Stimulated activated CD8-positive, alpha-beta memory T cell treated with anti-CD3 and anti-CD28 coated beads, Interleukin-15, amount 100 ng/mL, for 24 hours (primary cell): ENCODE measurements around the gene NOXA1.

Experiments
- DNase-seq: peaks from one replicate; pipeline ENCODE4 v3.0.0-alpha.2; 2020; ENCODE audit warnings: low read depth

Gene NOXA1

GRCh38 chr9:137454597-137455358 lies 31.6 kb downstream of the NOXA1 start:
- DNase-seq, result no peak

- DNase-seq, result no peak
These were observed 32.3 kb downstream of the NOXA1 start for GRCh38 chr9:137455359-137455991.

GRCh38 chr9:137456061-137456863 lies 33.1 kb downstream of the NOXA1 start:
- DNase-seq, result no peak

DNA sequence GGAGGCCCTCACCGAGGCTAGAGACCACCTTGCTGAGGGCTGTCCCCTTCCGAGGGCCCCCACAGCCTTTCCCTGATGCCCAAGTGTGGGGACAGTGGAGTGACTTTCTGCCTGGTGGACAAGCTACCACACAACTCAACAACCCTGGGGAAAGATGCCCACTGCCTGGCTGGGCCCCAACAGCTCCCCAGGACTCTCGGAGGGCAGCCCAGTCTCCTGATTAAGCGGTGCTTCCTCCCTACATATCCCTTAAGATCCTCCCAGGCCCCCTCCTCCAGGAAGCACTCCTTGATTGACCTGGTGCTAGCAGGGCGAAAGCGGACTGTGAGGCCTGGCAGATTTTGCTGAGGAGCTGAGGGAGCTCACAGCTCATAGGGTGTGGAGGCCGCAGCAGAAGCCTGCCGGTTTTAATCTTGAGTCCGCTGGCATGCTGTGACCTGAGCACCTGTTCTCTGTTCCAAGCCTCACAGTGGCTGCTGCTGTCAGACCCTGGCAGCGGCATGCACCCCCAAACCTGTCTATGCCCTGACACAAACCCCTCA lies 33.7 kb downstream of the NOXA1 start:
- no peak for DNase-seq

DNA sequence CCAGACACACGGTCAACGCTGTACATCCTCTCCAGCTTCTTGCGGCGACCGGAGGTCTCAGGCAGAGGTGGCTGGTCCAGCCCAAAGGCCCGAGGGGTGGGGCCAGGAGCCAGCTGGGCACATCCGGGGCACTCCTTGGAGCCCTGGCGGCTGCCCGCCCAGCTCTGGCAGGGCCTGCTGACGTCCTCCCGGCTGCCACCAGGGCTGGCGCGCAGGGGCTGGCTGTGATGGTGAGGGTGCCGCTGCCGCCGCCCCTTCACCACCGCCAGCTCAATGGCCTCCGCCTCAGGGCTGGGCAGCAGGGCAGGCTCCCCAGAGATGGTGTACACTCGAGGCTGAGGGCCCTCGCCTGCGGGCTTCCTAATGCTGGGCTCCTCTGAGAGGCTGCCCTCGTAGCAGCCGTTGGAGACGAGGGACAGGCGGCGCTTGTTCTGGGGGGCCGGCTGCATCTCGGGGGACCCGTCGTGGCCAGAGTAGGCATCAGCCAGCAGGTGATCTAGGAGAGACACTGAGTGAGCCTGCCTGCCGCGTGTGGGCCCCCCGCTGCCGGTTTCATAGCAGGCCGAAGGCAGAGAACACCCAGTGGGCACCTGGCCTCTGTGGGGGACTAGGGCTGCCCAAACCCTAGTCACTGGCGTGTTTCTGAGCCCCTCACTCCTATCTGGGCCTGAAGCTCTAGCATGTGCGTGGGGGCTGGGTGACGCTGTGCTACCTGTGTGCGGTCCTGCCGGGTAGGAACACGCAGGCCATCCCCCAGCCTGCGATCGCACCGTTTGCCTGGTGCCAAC lies 34.4 kb downstream of the NOXA1 start:
- no peak for DNase-seq

GRCh38 chr9:137458194-137459151 lies 35.3 kb downstream of the NOXA1 start:
- DNase-seq, result no peak

DNA sequence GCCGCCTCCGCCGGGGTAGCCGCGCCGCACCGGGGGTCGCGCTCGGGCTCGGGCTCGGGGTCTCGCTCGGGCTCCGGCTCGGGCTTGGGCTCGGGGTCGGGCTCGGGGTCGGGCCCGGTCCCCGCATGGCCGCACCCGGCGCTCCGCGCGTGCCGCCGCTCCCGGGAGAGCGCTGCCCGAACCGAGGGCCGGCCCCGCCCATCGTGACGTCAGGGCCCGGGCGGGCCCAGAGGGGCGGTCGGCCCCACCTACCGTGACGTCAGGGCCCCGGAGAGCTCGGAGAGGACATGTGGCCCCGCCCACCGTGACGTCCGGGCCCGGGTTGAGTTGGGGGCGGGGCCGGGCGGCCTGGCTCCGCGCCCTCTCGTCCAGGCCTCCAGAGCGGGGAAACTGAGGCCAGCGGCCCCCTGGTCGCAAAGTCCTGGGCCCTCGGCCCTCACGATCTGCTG lies 36.0 kb downstream of the NOXA1 start, which contains the start of gene NSMF:
Gene NSMF (minus strand): TSS at position 183 of the 449 bp plus-strand sequence. CDS start 232 bp downstream, outside the sequence.
- DNase-seq, result peak; percentile 97

DNA sequence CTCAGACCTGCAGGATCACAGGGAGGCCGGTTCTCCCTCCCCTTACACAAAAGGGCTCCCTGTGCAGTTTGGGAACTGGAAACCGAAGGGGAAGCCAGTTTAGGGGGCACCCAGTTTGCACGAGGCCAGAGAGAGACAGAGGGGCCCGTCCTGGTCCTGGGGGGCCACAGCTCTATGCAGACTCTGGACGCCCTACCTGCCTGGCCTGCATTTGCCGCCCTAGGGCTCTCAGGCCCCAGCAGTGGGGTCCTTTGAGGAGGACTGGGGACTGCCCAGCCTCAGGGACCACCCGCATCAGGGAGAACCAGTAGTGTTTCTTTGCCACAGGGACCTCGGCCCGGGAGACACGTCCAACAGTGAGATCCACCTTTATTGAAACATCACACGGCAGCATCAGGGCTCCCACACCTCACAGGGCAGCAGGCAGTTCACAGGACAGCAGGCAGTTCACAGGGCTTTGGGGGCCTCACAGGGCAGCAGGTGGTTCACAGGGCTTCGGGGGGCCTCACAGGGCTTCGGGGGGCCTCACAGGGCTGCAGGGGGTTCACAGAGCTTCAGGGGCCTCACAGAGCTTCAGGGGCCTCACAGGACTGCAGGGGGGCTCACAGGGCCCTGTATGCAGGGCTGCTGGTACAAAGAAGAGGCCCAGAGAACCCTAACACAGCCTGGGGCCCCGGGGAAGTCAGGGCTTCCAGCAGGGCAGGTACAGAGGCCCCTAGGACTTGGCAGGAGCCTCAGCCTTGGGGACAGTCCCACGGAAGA lies 36.6 kb downstream of the NOXA1 start:
- no peak for DNase-seq

GRCh38 chr9:137460363-137461315 lies 37.4 kb downstream of the NOXA1 start:
- no peak for DNase-seq

- no peak for DNase-seq
These were observed 38.1 kb downstream of the NOXA1 start for GRCh38 chr9:137461316-137461662.

- DNase-seq, result peak; percentile 62
These were observed 38.6 kb downstream of the NOXA1 start for GRCh38 chr9:137461663-137462395.

GRCh38 chr9:137462396-137462985 lies 39.3 kb downstream of the NOXA1 start:
- no peak for DNase-seq

- no peak for DNase-seq
These were observed 40.1 kb downstream of the NOXA1 start for GRCh38 chr9:137462986-137463930.

GRCh38 chr9:137463931-137464290 lies 40.7 kb downstream of the NOXA1 start:
- DNase-seq, result no peak

DNA sequence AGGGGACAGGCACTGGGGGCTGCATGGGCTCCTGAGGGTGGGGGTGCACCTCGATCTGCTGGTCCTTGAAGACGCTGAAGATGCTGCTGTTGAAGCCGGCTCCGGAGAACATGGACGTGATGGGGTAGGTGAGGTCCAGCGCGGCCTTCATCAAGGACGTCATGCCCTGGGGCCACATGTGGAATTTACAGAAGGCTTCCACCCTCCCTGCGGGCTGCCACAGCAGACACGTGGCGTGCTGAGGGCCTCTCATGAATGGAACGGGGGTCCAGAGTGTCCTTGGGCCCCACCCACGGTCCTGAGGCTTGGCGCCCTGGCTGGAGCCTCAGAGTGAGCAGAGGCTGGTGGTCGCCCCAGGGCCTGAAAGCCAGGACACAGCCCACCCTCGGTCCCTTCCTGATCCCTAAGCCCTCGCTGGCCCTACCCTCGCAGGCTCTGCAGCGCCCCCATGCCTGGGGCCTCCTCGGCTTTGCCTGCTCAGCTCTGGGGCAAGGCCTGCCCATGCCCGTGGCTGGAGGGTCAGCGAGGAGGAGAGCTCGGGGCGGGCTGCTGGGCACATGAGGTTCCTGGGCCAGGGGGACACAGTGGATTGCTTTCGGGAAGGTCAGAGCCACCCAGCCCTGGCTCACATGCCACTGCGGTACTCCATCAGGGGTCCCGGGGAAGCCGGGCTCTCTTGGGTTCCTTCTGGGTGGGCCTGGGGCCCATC lies 41.3 kb downstream of the NOXA1 start:
- DNase-seq, result no peak
